Measurements from ENCODE around the gene CTAGE9. TPM values are rescaled to one million over a fixed set of nuclear protein-coding genes. Genes with fewer than 3 reads are reported as not detected.

CTAGE9 gene
- total and polyA plus RNA-seq, 2 donors (not counting 1 experiment from before 2014, with no cell fraction given), result not detected

GRCh38 chr6:131696956-131697355 is 13.9 kb downstream of the CTAGE9 start:
- Histone ChIP-seq H2AFZ (ENCODE audit: low read length) (no peak overlapping the region), H3K9me3 (ENCODE audit: control insufficient read depth, insufficient read depth, low read depth, low read length) (no peaks in the 10 kb centered on the region), H3K79me2 (ENCODE audit: control insufficient read depth, insufficient read depth, low read length) (no peaks in the 10 kb centered on the region), H3K27ac (ENCODE audit: insufficient read depth, low read length) (no peak overlapping the region), H3K27me3 (ENCODE audit: control insufficient read depth, insufficient read depth, low read length) (no peaks in the 10 kb centered on the region), H4K20me1 (ENCODE audit: control insufficient read depth, extremely low read depth, insufficient read depth, low read length) (no peaks in the 10 kb centered on the region), H3K36me3 (ENCODE audit: control insufficient read depth, insufficient read depth, low read length) (no peaks in the 10 kb centered on the region), H3K4me2 (ENCODE audit: extremely low read depth, insufficient read depth, low read length) (no peak overlapping the region), H3K4me1 (ENCODE audit: control insufficient read depth, extremely low read depth, insufficient read depth, low read length) (no peaks in the 10 kb centered on the region), H3K4me3 (replicated peaks in 1 of 4; ENCODE audit: control extremely low read depth in 1 of 4, insufficient read depth in 1 of 4, low read depth in 3 of 4, low read length in 4 of 4) (no peak overlapping the region), H3K9ac (ENCODE audit: insufficient read depth, low read length) (no peak overlapping the region)
- DNase-seq (ENCODE audit: low read depth in 2 of 2), result no peak
- no peak for TF ChIP-seq CTCF (conservative IDR thresholded peaks at IDR 0.05 in 1 of 2, IDR thresholded peaks at IDR 0.05 in 1 of 2; ENCODE audit: low read depth in 1 of 2, low read length in 2 of 2)
- no peak for TF ChIP-seq EZH2 (IDR thresholded peaks at IDR 0.05; ENCODE audit: low read length, missing control alignments)

GRCh38 chr6:131694832-131695426 is 15.9 kb downstream of the CTAGE9 start:
- Histone ChIP-seq H3K4me1 (ENCODE audit: control insufficient read depth, extremely low read depth, insufficient read depth, low read length) (no peaks in the 10 kb centered on the region), H3K79me2 (ENCODE audit: control insufficient read depth, insufficient read depth, low read length) (no peaks in the 10 kb centered on the region), H3K36me3 (ENCODE audit: control insufficient read depth, insufficient read depth, low read length) (no peaks in the 10 kb centered on the region), H3K27ac (ENCODE audit: insufficient read depth, low read length) (no peak overlapping the region), H3K9me3 (ENCODE audit: control insufficient read depth, insufficient read depth, low read depth, low read length) (no peaks in the 10 kb centered on the region), H3K4me3 (replicated peaks in 1 of 4; ENCODE audit: control extremely low read depth in 1 of 4, insufficient read depth in 1 of 4, low read depth in 3 of 4, low read length in 4 of 4) (no peak overlapping the region), H3K4me2 (ENCODE audit: extremely low read depth, insufficient read depth, low read length) (no peak overlapping the region), H4K20me1 (ENCODE audit: control insufficient read depth, extremely low read depth, insufficient read depth, low read length) (no peaks in the 10 kb centered on the region), H3K27me3 (ENCODE audit: control insufficient read depth, insufficient read depth, low read length) (no peaks in the 10 kb centered on the region), H3K9ac (ENCODE audit: insufficient read depth, low read length) (no peak overlapping the region), H2AFZ (ENCODE audit: low read length) (no peak overlapping the region)
- TF ChIP-seq EZH2 (IDR thresholded peaks at IDR 0.05; ENCODE audit: low read length, missing control alignments) (no peak), CTCF (conservative IDR thresholded peaks at IDR 0.05 in 1 of 2, IDR thresholded peaks at IDR 0.05 in 1 of 2; ENCODE audit: low read depth in 1 of 2, low read length in 2 of 2) (peak; percentile 98 to 99)
- peak; percentile 58 to 76 for DNase-seq (ENCODE audit: low read depth in 2 of 2)

- Histone ChIP-seq H3K4me2 (ENCODE audit: extremely low read depth, insufficient read depth, low read length) (no peak overlapping the region), H3K9me3 (ENCODE audit: control insufficient read depth, insufficient read depth, low read depth, low read length) (no peaks in the 10 kb centered on the region), H3K4me1 (ENCODE audit: control insufficient read depth, extremely low read depth, insufficient read depth, low read length) (no peaks in the 10 kb centered on the region), H3K9ac (ENCODE audit: insufficient read depth, low read length) (no peak overlapping the region), H3K36me3 (ENCODE audit: control insufficient read depth, insufficient read depth, low read length) (no peaks in the 10 kb centered on the region), H2AFZ (ENCODE audit: low read length) (no peak overlapping the region), H3K4me3 (replicated peaks in 1 of 4; ENCODE audit: control extremely low read depth in 1 of 4, insufficient read depth in 1 of 4, low read depth in 3 of 4, low read length in 4 of 4) (no peak overlapping the region), H4K20me1 (ENCODE audit: control insufficient read depth, extremely low read depth, insufficient read depth, low read length) (no peaks in the 10 kb centered on the region), H3K27me3 (ENCODE audit: control insufficient read depth, insufficient read depth, low read length) (no peaks in the 10 kb centered on the region), H3K27ac (ENCODE audit: insufficient read depth, low read length) (no peak overlapping the region), H3K79me2 (ENCODE audit: control insufficient read depth, insufficient read depth, low read length) (no peaks in the 10 kb centered on the region)
- no peak for DNase-seq (ENCODE audit: low read depth in 2 of 2)
- TF ChIP-seq CTCF (conservative IDR thresholded peaks at IDR 0.05 in 1 of 2, IDR thresholded peaks at IDR 0.05 in 1 of 2; ENCODE audit: low read depth in 1 of 2, low read length in 2 of 2), result no peak
- no peak for TF ChIP-seq EZH2 (IDR thresholded peaks at IDR 0.05; ENCODE audit: low read length, missing control alignments)
Measured at GRCh38 chr6:131693384-131693783, 17.4 kb downstream of the CTAGE9 start.

Measured in fibroblast of lung (primary cell).